Measurements from ENCODE around the gene ANKIB1. TPM values are rescaled to one million over a fixed set of nuclear protein-coding genes. Genes with fewer than 3 reads are reported as not detected.

ANKIB1 gene
- total and polyA plus RNA-seq, 9 of the 15 experiments (the other 6 are each of a cell fraction or from before 2014, with no cell fraction given), result 5.9 to 25.2 (median 16.1) TPM

DNA sequence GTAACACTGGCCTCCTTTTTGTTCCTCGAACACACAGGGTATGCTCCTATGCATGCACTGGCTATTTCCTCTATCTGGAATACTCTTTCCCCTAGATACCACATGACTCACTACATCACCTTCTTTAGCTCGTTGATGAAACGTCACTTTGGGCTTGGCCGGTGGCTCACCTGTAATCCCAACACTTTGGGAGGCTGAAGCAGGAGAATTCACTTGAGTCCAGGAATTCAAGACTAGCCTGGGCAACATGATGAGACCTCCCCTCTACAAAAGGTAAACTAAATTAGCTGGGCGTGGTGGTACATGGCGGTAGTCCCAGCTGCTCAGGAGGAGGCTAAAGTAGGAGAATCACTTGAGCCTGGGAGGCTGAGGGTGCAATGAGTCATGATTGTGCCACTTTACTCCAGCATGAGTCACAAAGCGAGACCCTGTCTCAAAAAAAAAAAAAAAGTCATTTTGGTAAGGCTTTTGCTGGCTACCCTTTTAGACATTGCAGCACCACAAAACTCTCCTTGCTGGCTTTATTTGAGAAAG lies 14.5 kb downstream of the ANKIB1 start:
- H3K4me3 ChIP-seq, result no peak overlapping the region
- H2AFZ ChIP-seq (ENCODE audit: low read depth, low read length), result no peak overlapping the region
- H3K4me1 ChIP-seq (replicated peaks in 1 of 2; ENCODE audit: control insufficient read depth in 2 of 2, insufficient read depth in 2 of 2, low read length in 2 of 2), result no peaks in the 10 kb centered on the region
- ATAC-seq (no peak), DNase-seq (ENCODE audit: extremely low read depth in 1 of 4, low spot score in 3 of 4) (no peak), FAIRE-seq (no peak)
- ChIA-PET CTCF (ENCODE audit: low intra/inter-chr PET ratio) (no interaction called here), POLR2A (no interaction called here)
- no peak overlapping the region for H3K27ac ChIP-seq (ENCODE audit: extremely low read depth, low read depth, low read length)
- in situ Hi-C loops (cut with MboI), result no loop called here
- TF ChIP-seq SREBF1 (IDR thresholded peaks at IDR 0.05; ENCODE audit: borderline replicate concordance, low read depth, low read length), result no peak
- TF ChIP-seq, protein P1, sequence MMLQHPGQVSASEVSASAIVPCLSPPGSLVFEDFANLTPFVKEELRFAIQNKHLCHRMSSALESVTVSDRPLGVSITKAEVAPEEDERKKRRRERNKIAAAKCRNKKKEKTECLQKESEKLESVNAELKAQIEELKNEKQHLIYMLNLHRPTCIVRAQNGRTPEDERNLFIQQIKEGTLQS (IDR thresholded peaks at IDR 0.05), result peak; percentile 51; the same call in 1 of the 2 replicates
- TF ChIP-seq, protein P1 (CRISPR knock-in tag; conservative IDR thresholded peaks at IDR 0.05), result no peak
- no peaks in the 10 kb centered on the region for H3K9me1 ChIP-seq (ENCODE audit: control insufficient read depth, insufficient read depth, low read length)
- no peak overlapping the region for H3K9ac ChIP-seq (ENCODE audit: insufficient read depth in 1 of 2, low read depth in 2 of 2, low read length in 2 of 2)
- no TSS peak for BruUV-seq (replicated peaks)
- 0 out of 3 replicates have a peak, but pooled peaks cover 8% of the 10 kb centered on the region for H3K36me3 ChIP-seq (ENCODE audit: control insufficient read depth, insufficient read depth, low read length)
- no peak overlapping the region for H3K4me2 ChIP-seq (ENCODE audit: insufficient read depth, low read length)
- 84% methylated on average over 7 of the region's 7 CpGs for WGBS (ENCODE audit: insufficient coverage, low coverage, missing lambda C conversion rate)
- H3K9me3 ChIP-seq (replicated peaks; ENCODE audit: control insufficient read depth, insufficient read depth, low read depth, low read length), result no peaks in the 10 kb centered on the region; the same call in 1 of the 2 replicates
- no peaks in the 10 kb centered on the region for H4K20me1 ChIP-seq (replicated peaks; ENCODE audit: control insufficient read depth, insufficient read depth, low read length)
- no peaks in the 10 kb centered on the region for H3K27me3 ChIP-seq (ENCODE audit: control insufficient read depth in 2 of 2, insufficient read depth in 2 of 2, low read length in 2 of 2)
- intact Hi-C loops (cut with micrococcal nuclease), result no loop called here
- H3K79me2 ChIP-seq (ENCODE audit: control insufficient read depth, insufficient read depth, low read length), result peaks cover 43% of the 10 kb centered on the region; the same call in 2 of the 3 replicates

Data from K562 (cell line).